SK-N-SH (cell line): ENCODE measurements around the gene GMPPA. TPM values are rescaled to one million over a fixed set of nuclear protein-coding genes. Genes with fewer than 3 reads are reported as not detected.

Experiments
- CTCF ChIA-PET: fragments of 300-600, 350-600 bp; formaldehyde crosslinking; extraction: SDS; loops from one replicate; lab custom pipeline; 2021; lab: Yijun Ruan, JAX
- POLR2A ChIA-PET: fragments of 350-600 bp; sonication (Branson Sonifier 250); formaldehyde crosslinking; extraction: SDS; loops from one replicate; lab custom pipeline; 2020; ENCODE audit warnings: antibody characterized with exemption, inconsistent platforms; lab: Yijun Ruan, JAX
- DNase-seq: peaks from one replicate; pipeline ENCODE4 v3.0.0; 2012
- H2AFZ ChIP-seq: fragments of 200-600 bp; sonication (generic); 2 replicates; pipeline ENCODE4 v1.8.1; 2016; ENCODE audit warnings: antibody characterized with exemption, mild to moderate bottlenecking, low read depth
- H3F3A ChIP-seq: fragments of 200-600 bp; sonication (generic); replicated peaks from 2 replicates; pipeline ENCODE3; 2016; ENCODE audit warnings: antibody characterized with exemption, mild to moderate bottlenecking; ENCODE audit not compliant: insufficient read depth
- H3K27ac ChIP-seq, 2 experiments: fragments of 200-500 bp in 1 of 2; fragments of 200-600 bp in 1 of 2; sonication (Bioruptor generic) in 1 of 2; sonication (generic), shearing (Covaris generic) in 1 of 2; 2 replicates each; pipeline versions ENCODE4 v1.5.1 to v1.6.1; 2014 to 2016; ENCODE audit warnings: low read depth in 2 of 2, inconsistent platforms in 1 of 2, low read length in 1 of 2, mild to moderate bottlenecking in 1 of 2, mixed read lengths in 1 of 2
- H3K27me3 ChIP-seq: fragments of 200-600 bp; sonication (generic), shearing (Covaris generic); 2 replicates; pipeline ENCODE4 v1.6.1; 2016; ENCODE audit warnings: mixed run types; ENCODE audit not compliant: insufficient read depth
- H3K36me3 ChIP-seq, 2 experiments: fragments of 200-500 bp in 1 of 2; fragments of 200-600 bp in 1 of 2; sonication (Bioruptor generic) in 1 of 2; sonication (generic) in 1 of 2; replicated peaks in 1 of 2; 2 replicates each; pipeline versions ENCODE3 to v1.5.1; 2014 to 2016; ENCODE audit warnings: low read length in 1 of 2, mild to moderate bottlenecking in 1 of 2; ENCODE audit not compliant: insufficient read depth in 2 of 2, control insufficient read depth in 1 of 2
- H3K4me1 ChIP-seq, 2 experiments: fragments of 200-500 bp in 1 of 2; fragments of 200-600 bp in 1 of 2; sonication (Bioruptor generic) in 1 of 2; sonication (generic), shearing (Covaris generic) in 1 of 2; 2 replicates each; pipeline versions ENCODE4 v1.5.1 to v1.6.1; 2014 to 2016; ENCODE audit warnings: low read depth in 1 of 2, low read length in 1 of 2, mixed run types in 1 of 2; ENCODE audit not compliant: insufficient read depth in 2 of 2, control insufficient read depth in 1 of 2
- H3K4me2 ChIP-seq: fragments of 200-600 bp; sonication (generic), shearing (Covaris generic); 2 replicates; pipeline ENCODE4 v1.6.1; 2017; ENCODE audit warnings: mixed run types
- H3K4me3 ChIP-seq, 2 experiments: fragments of 200-500 bp in 1 of 2; fragments of 200-600 bp in 1 of 2; sonication (Bioruptor generic) in 1 of 2; sonication (generic), shearing (Covaris generic) in 1 of 2; 2 replicates each; pipeline versions ENCODE4 v1.5.1 to v1.8.1; 2014 to 2016; ENCODE audit warnings: low read depth in 2 of 2, inconsistent platforms in 1 of 2, low read length in 1 of 2, mild to moderate bottlenecking in 1 of 2, mixed read lengths in 1 of 2, moderate library complexity in 1 of 2
- H3K79me2 ChIP-seq: fragments of 200-600 bp; sonication (generic); 2 replicates; pipeline ENCODE4 v1.8.1; 2017; ENCODE audit warnings: mild to moderate bottlenecking; ENCODE audit not compliant: insufficient read depth
- H3K9ac ChIP-seq: fragments of 200-600 bp; sonication (generic); 2 replicates; pipeline ENCODE4 v1.6.1; 2017; ENCODE audit warnings: mixed run types
- H3K9me2 ChIP-seq: fragments of 200-600 bp; sonication (generic); 2 replicates; pipeline ENCODE4 v1.6.1; 2017; ENCODE audit warnings: mixed run types
- H3K9me3 ChIP-seq: fragments of 200-600 bp; sonication (generic); 2 replicates; pipeline ENCODE4 v1.6.1; 2017; ENCODE audit warnings: mixed run types, mild to moderate bottlenecking, moderate library complexity
- H4K20me1 ChIP-seq: fragments of 200-600 bp; sonication (generic); 2 replicates; pipeline ENCODE4 v1.6.1; 2017; ENCODE audit warnings: mild to moderate bottlenecking, mixed run types; ENCODE audit not compliant: insufficient read depth
- CHD2 ChIP-seq: fragments of 150-350 bp; IDR thresholded peaks from 2 replicates; pipeline ENCODE4 v1.6.1; 2018; ENCODE audit warnings: low read length; ENCODE audit not compliant: partially characterized antibody
- ELF1 ChIP-seq: IDR thresholded peaks from 2 replicates; pipeline ENCODE4 v1.4.0; 2012
- EZH2phosphoT487 ChIP-seq: fragments of 200-600 bp; sonication (generic); IDR thresholded peaks from 2 replicates; pipeline ENCODE4 v1.6.1; 2017; ENCODE audit warnings: low read depth, mixed run types, mild to moderate bottlenecking, antibody characterized with exemption, moderate library complexity, borderline replicate concordance
- FOXJ3 ChIP-seq: sonication (generic); formaldehyde crosslinking; IDR thresholded peaks from 2 replicates; pipeline ENCODE4 v1.5.1; 2020; ENCODE audit warnings: mild to moderate bottlenecking, missing genetic modification reagents
- GABPA ChIP-seq: IDR thresholded peaks from 2 replicates; pipeline ENCODE4 v1.4.0; 2012; ENCODE audit warnings: low read depth, mild to moderate bottlenecking
- GATA2 ChIP-seq: sonication (generic); formaldehyde crosslinking; IDR thresholded peaks from 2 replicates; pipeline ENCODE4 v1.5.0; 2020; ENCODE audit warnings: mild to moderate bottlenecking, missing genetic modification reagents
- MXI1 ChIP-seq: IDR thresholded peaks from 2 replicates; pipeline ENCODE4 v1.6.1; 2012; ENCODE audit warnings: mild to moderate bottlenecking, low read depth, low read length, improper control_type of control experiment
- RCOR1 ChIP-seq: fragments of 150-350 bp; IDR thresholded peaks from 2 replicates; pipeline ENCODE4 v1.6.1; 2017; ENCODE audit warnings: antibody characterized with exemption, low read length
- RFX5 ChIP-seq: IDR thresholded peaks from 2 replicates; pipeline ENCODE4 v1.6.1; 2012; ENCODE audit warnings: mild to moderate bottlenecking, improper control_type of control experiment, low read length
- SIN3A ChIP-seq: IDR thresholded peaks from 2 replicates; pipeline ENCODE4 v1.6.1; 2012; ENCODE audit warnings: low read depth, mild to moderate bottlenecking, low read length, moderate library complexity, borderline replicate concordance
- SMC3 ChIP-seq: IDR thresholded peaks from 2 replicates; pipeline ENCODE4 v1.6.1; 2012; ENCODE audit warnings: low read depth, low read length, improper control_type of control experiment
- USF1 ChIP-seq: IDR thresholded peaks from 2 replicates; pipeline ENCODE4 v1.4.0; 2012; ENCODE audit warnings: low read depth, borderline replicate concordance
- USF2 ChIP-seq: fragments of 150-350 bp; IDR thresholded peaks from 2 replicates; pipeline ENCODE4 v1.6.1; 2017; ENCODE audit warnings: antibody characterized with exemption, low read length, low read depth, borderline replicate concordance
- WGBS: methylation state at CpG from one replicate; pipeline ENCODE4 v1.1.6; 2017; ENCODE audit warnings: low lambda C conversion rate; 5-methylcytosine and 5-hydroxymethylcytosine counted together
- polyA plus RNA-seq, 3 experiments: library from polyadenylated mRNA; depleted of rRNA; stranded (reverse); fragments of >200 nt; gene quantifications; 2 replicates each; pipeline ENCODE4 v1.2.3, GENCODE V29; 2012

GMPPA gene
- polyA plus RNA-seq, 1 of the 3 experiments (the other 2 are of a cell fraction): 61.3 TPM

- H3K27ac ChIP-seq: no peak overlapping the region
- H3K9me3 ChIP-seq: no peaks in the 10 kb centered on the region
- ChIA-PET CTCF (interaction anchor here (0.9 to 3.9 kb wide), 6 partner anchors 9 to 151 kb away, joined by 3 to 36 read pairs (median 6); partner anchors contain the start of genes CHPF and TMEM198), POLR2A (interaction anchor here (1.9 to 2.9 kb wide), 2 partner anchors 10 to 18 kb away, joined by 12 to 25 read pairs; partner anchors contain the start of genes CHPF, INHA, OBSL1 and TMEM198)
- H3K9me2 ChIP-seq: no peaks in the 10 kb centered on the region
- H3K4me3 ChIP-seq: 0 out of 4 replicates have a peak overlapping the region, but pooled peaks of 1 of the 2 experiments have one; percentile 74
- peaks cover 0 to 22% of the 10 kb centered on the region in 2 experiments; a peak in 1 of 4 replicates for H3K4me1 ChIP-seq
- 0 out of 2 replicates have a peak overlapping the region, but pooled peaks have one; percentile 98 for H3K4me2 ChIP-seq
- H3K9ac ChIP-seq: no peak overlapping the region
- TF ChIP-seq FOXJ3 (CRISPR knock-in tag): no peak
- no peak for TF ChIP-seq CHD2
- TF ChIP-seq RFX5: no peak
- TF ChIP-seq EZH2phosphoT487: no peak
- no peak for TF ChIP-seq RCOR1
- TF ChIP-seq ELF1: no peak
- TF ChIP-seq GATA2 (CRISPR knock-in tag): no peak
- TF ChIP-seq GABPA: no peak
- H3K79me2 ChIP-seq: no peaks in the 10 kb centered on the region
- no peaks in the 10 kb centered on the region for H4K20me1 ChIP-seq
- H3F3A ChIP-seq: no peaks in the 10 kb centered on the region
- no peaks in the 10 kb centered on the region for H3K36me3 ChIP-seq
- no peak overlapping the region for H2AFZ ChIP-seq
- DNase-seq: no peak
- H3K27me3 ChIP-seq: no peaks in the 10 kb centered on the region
- 86% methylated on average over 10 of the region's 12 CpGs for WGBS
These were observed 54.8 kb downstream of the GMPPA start for GRCh38 chr2:219553463-219553963.

- H4K20me1 ChIP-seq: no peaks in the 10 kb centered on the region
- ChIA-PET CTCF (interaction anchor here (0.9 to 3.9 kb wide), 6 partner anchors 12 to 88 kb away, joined by 3 to 19 read pairs (median 4); no protein-coding TSS in a partner anchor), POLR2A (no interaction called here)
- H3K9me2 ChIP-seq: no peaks in the 10 kb centered on the region
- no peak overlapping the region for H3K9ac ChIP-seq
- H3K27ac ChIP-seq: no peak overlapping the region
- TF ChIP-seq SMC3 (no peak), MXI1 (no peak), SIN3A (no peak), USF1 (no peak), USF2 (no peak), GABPA (no peak), RCOR1 (no peak)
- no peak overlapping the region for H2AFZ ChIP-seq
- H3K4me1 ChIP-seq: peaks cover 0 to 22% of the 10 kb centered on the region in 2 experiments; a peak in 1 of 4 replicates
- H3K4me3 ChIP-seq: no peak overlapping the region
- no peaks in the 10 kb centered on the region for H3K79me2 ChIP-seq
- DNase-seq: no peak
- no peaks in the 10 kb centered on the region for H3K27me3 ChIP-seq
- H3K36me3 ChIP-seq: no peaks in the 10 kb centered on the region
- H3F3A ChIP-seq: no peaks in the 10 kb centered on the region
- WGBS: 84% methylated on average over 5 of the region's 15 CpGs
- no peaks in the 10 kb centered on the region for H3K9me3 ChIP-seq
- no peak overlapping the region for H3K4me2 ChIP-seq
These were observed 55.7 kb downstream of the GMPPA start for GRCh38 chr2:219554350-219554749.
